H1 (cell line): ENCODE data around the gene TRIM29. TPM values are rescaled to one million over a fixed set of nuclear protein-coding genes. Genes with fewer than 3 reads are reported as not detected.

Experiments
- CTCF ChIA-PET: fragments of 300-600 bp; sonication (Branson Sonifier 250); formaldehyde crosslinking; loops from one replicate; lab custom pipeline; 2021; ENCODE audit not compliant: partially characterized antibody; lab: Charles Lee
- POLR2A ChIA-PET: fragments of 300-600 bp; sonication (Branson Sonifier 250); formaldehyde crosslinking; loops from one replicate; lab custom pipeline; 2021; ENCODE audit warnings: inconsistent platforms; ENCODE audit not compliant: partially characterized antibody; lab: Charles Lee
- DNase-seq, 2 experiments: peaks; one replicate each; pipeline versions ENCODE4 v3.0.0 to v3.0.0-alpha.2; 2010 to 2022; ENCODE audit warnings: low spot score in 2 of 2, low read depth in 1 of 2, mixed read lengths in 1 of 2
- FAIRE-seq: peaks from 2 replicates; lab custom pipeline; 2011; peaks lifted over from hg19 to GRCh38; lab: Jason Lieb, UNC
- H2AFZ ChIP-seq: 2 replicates; pipeline ENCODE4 v1.8.1; 2012; ENCODE audit warnings: low read length, inconsistent platforms
- H2AK5ac ChIP-seq: 2 replicates; pipeline ENCODE4 v1.6.1; 2013; ENCODE audit warnings: low read depth, low read length
- H2BK120ac ChIP-seq: replicated peaks from 2 replicates; pipeline ENCODE3; 2013; ENCODE audit warnings: low read depth, low read length, inconsistent platforms
- H2BK12ac ChIP-seq: 2 replicates; pipeline ENCODE4 v1.6.1; 2013; ENCODE audit warnings: low read depth, low read length
- H2BK15ac ChIP-seq: 2 replicates; pipeline ENCODE4 v1.6.1; 2013; ENCODE audit warnings: low read length
- H2BK20ac ChIP-seq: 2 replicates; pipeline ENCODE4 v1.6.1; 2013; ENCODE audit warnings: low read length
- H2BK5ac ChIP-seq: 2 replicates; pipeline ENCODE4 v1.6.1; 2013; ENCODE audit warnings: low read depth, low read length
- H3K14ac ChIP-seq: 2 replicates; pipeline ENCODE4 v1.6.1; 2013; ENCODE audit warnings: inconsistent platforms; ENCODE audit not compliant: insufficient read length
- H3K18ac ChIP-seq: 2 replicates; pipeline ENCODE4 v1.6.1; 2013; ENCODE audit warnings: low read length; ENCODE audit errors: extremely low read depth
- H3K23ac ChIP-seq: 2 replicates; pipeline ENCODE4 v1.6.1; 2013; ENCODE audit warnings: inconsistent platforms; ENCODE audit not compliant: insufficient read length
- H3K23me2 ChIP-seq: 2 replicates; pipeline ENCODE4 v1.6.1; 2013; ENCODE audit warnings: low read depth, low read length
- H3K27ac ChIP-seq: 2 replicates; pipeline ENCODE4 v1.6.1; 2011; ENCODE audit warnings: low read depth, low read length, inconsistent platforms
- H3K27me3 ChIP-seq, 4 experiments: replicated peaks in 1 of 4; 1 replicate in 1 of 4; 2 replicates in 3 of 4; pipeline versions ENCODE4 v1.6.1 to v1.8.1; 2011 to 2013; ENCODE audit warnings: low read length in 3 of 4, mild to moderate bottlenecking in 3 of 4, inconsistent platforms in 2 of 4, mixed read lengths in 2 of 4, moderate library complexity in 1 of 4; ENCODE audit not compliant: control insufficient read depth in 3 of 4, insufficient read depth in 3 of 4; ENCODE audit errors: extremely low read depth in 1 of 4
- H3K36me3 ChIP-seq, 4 experiments: 2 replicates each; pipeline versions ENCODE4 v1.6.1 to v1.8.1; 2011 to 2013; ENCODE audit warnings: mild to moderate bottlenecking in 4 of 4, low read length in 3 of 4, moderate library complexity in 2 of 4, control low read depth in 1 of 4, inconsistent platforms in 1 of 4; ENCODE audit not compliant: insufficient read depth in 4 of 4, control insufficient read depth in 2 of 4
- H3K4ac ChIP-seq: replicated peaks from 2 replicates; pipeline ENCODE3; 2013; ENCODE audit warnings: low read length, low read depth, mixed read lengths, inconsistent platforms; ENCODE audit not compliant: insufficient read length
- H3K4me1 ChIP-seq, 4 experiments: replicated peaks in 1 of 4; 1 replicate in 1 of 4; 2 replicates in 3 of 4; pipeline versions ENCODE4 v1.6.1 to v1.8.1; 2011 to 2013; ENCODE audit warnings: low read length in 3 of 4, inconsistent platforms in 2 of 4, mixed read lengths in 1 of 4; ENCODE audit not compliant: insufficient read depth in 4 of 4, control insufficient read depth in 3 of 4
- H3K4me2 ChIP-seq, 2 experiments: 2 replicates each; pipeline versions ENCODE4 v1.6.1 to v1.8.1; 2011 to 2013; ENCODE audit warnings: low read depth in 2 of 2, low read length in 2 of 2, control low read depth in 1 of 2, inconsistent platforms in 1 of 2, mild to moderate bottlenecking in 1 of 2; ENCODE audit not compliant: insufficient read depth in 1 of 2
- H3K4me3 ChIP-seq, 4 experiments: fragments of 200-600, 300-600 bp in 1 of 4; sonication (generic), shearing (Covaris generic), sonication (Bioruptor Twin) in 1 of 4; 2 replicates each; pipeline versions ENCODE4 v1.5.1 to v1.8.1; 2011 to 2016; ENCODE audit warnings: low read length in 4 of 4, low read depth in 3 of 4, control low read depth in 2 of 4, inconsistent platforms in 2 of 4, mild to moderate bottlenecking in 2 of 4, mixed read lengths in 1 of 4, moderate library complexity in 1 of 4; ENCODE audit not compliant: insufficient read depth in 2 of 4; ENCODE audit errors: extremely low read depth in 1 of 4
- H3K56ac ChIP-seq: replicated peaks from 2 replicates; pipeline ENCODE3; 2013; ENCODE audit warnings: low read depth, mild to moderate bottlenecking, mixed read lengths, low read length, inconsistent platforms; ENCODE audit not compliant: insufficient read length
- H3K79me1 ChIP-seq: 2 replicates; pipeline ENCODE4 v1.6.1; 2013; ENCODE audit warnings: low read depth, low read length, control low read depth
- H3K79me2 ChIP-seq, 2 experiments: 2 replicates each; pipeline versions ENCODE4 v1.6.1 to v1.8.1; 2012 to 2013; ENCODE audit warnings: low read length in 2 of 2, mild to moderate bottlenecking in 2 of 2, inconsistent platforms in 1 of 2; ENCODE audit not compliant: insufficient read depth in 2 of 2, control insufficient read depth in 1 of 2
- H3K9ac ChIP-seq, 4 experiments: replicated peaks in 1 of 4; 1 replicate in 1 of 4; 2 replicates in 3 of 4; pipeline versions ENCODE4 v1.6.1 to v1.8.1; 2011 to 2013; ENCODE audit warnings: low read depth in 3 of 4, low read length in 3 of 4, control low read depth in 2 of 4, mild to moderate bottlenecking in 2 of 4, moderate library complexity in 2 of 4, inconsistent platforms in 1 of 4; ENCODE audit errors: extremely low read depth in 1 of 4
- H3K9me3 ChIP-seq, 2 experiments: 2 replicates each; pipeline versions ENCODE4 v1.6.1 to v1.8.1; 2012 to 2013; ENCODE audit warnings: mild to moderate bottlenecking in 2 of 2, moderate library complexity in 2 of 2, control low read depth in 1 of 2, inconsistent platforms in 1 of 2, low read depth in 1 of 2, low read length in 1 of 2, mixed read lengths in 1 of 2; ENCODE audit not compliant: insufficient read depth in 2 of 2
- H4K20me1 ChIP-seq, 2 experiments: replicated peaks in 1 of 2; 2 replicates each; pipeline versions ENCODE3 to v1.8.1; 2011 to 2013; ENCODE audit warnings: inconsistent platforms in 2 of 2, low read length in 2 of 2, mild to moderate bottlenecking in 1 of 2; ENCODE audit not compliant: insufficient read depth in 2 of 2, control insufficient read depth in 1 of 2
- H4K5ac ChIP-seq: 2 replicates; pipeline ENCODE4 v1.6.1; 2013; ENCODE audit warnings: low read length, low read depth, mixed read lengths, inconsistent platforms; ENCODE audit not compliant: insufficient read length
- H4K8ac ChIP-seq: 2 replicates; pipeline ENCODE4 v1.8.0; 2013; ENCODE audit warnings: mild to moderate bottlenecking, moderate library complexity, low read length, inconsistent platforms; ENCODE audit not compliant: insufficient read depth; ENCODE audit errors: extremely low read depth
- H4K91ac ChIP-seq: replicated peaks from 2 replicates; pipeline ENCODE3; 2013; ENCODE audit warnings: low read length, mixed read lengths, inconsistent platforms; ENCODE audit not compliant: insufficient read length
- ATF3 ChIP-seq: IDR thresholded peaks from 2 replicates; pipeline ENCODE4 v1.6.1; 2011; ENCODE audit warnings: low read depth, mild to moderate bottlenecking, low read length; ENCODE audit not compliant: insufficient read depth
- EZH2 ChIP-seq: fragments of 200-600 bp; sonication (generic); IDR thresholded peaks from 2 replicates; pipeline ENCODE4 v1.7.1; 2012; ENCODE audit warnings: low read depth, mild to moderate bottlenecking, moderate library complexity, low read length, inconsistent platforms; ENCODE audit not compliant: severe bottlenecking
- FOSL1 ChIP-seq: IDR thresholded peaks from 2 replicates; pipeline ENCODE4 v1.6.1; 2011; ENCODE audit warnings: mild to moderate bottlenecking, low read depth, low read length, moderate library complexity; ENCODE audit not compliant: insufficient read depth
- GABPA ChIP-seq: IDR thresholded peaks from 2 replicates; pipeline ENCODE4 v1.6.1; 2011; ENCODE audit warnings: mild to moderate bottlenecking, low read length, moderate library complexity, borderline replicate concordance; ENCODE audit not compliant: insufficient read depth
- JUN ChIP-seq: IDR thresholded peaks from 2 replicates; pipeline ENCODE4 v1.6.1; 2011; ENCODE audit warnings: low read depth, mild to moderate bottlenecking, improper control_type of control experiment, low read length
- POLR2A ChIP-seq, 2 experiments: IDR thresholded peaks; 1 replicate in 1 of 2; 2 replicates in 1 of 2; pipeline ENCODE4 v1.6.1; 2011; ENCODE audit warnings: low read depth in 2 of 2, low read length in 2 of 2, mild to moderate bottlenecking in 2 of 2; ENCODE audit errors: control extremely low read depth in 1 of 2
- RBBP5 ChIP-seq: IDR thresholded peaks from 2 replicates; pipeline ENCODE4 v1.7.1; 2012; ENCODE audit warnings: low read depth, mild to moderate bottlenecking, inconsistent platforms, low read length, moderate library complexity, borderline replicate concordance
- RXRA ChIP-seq: IDR thresholded peaks from 2 replicates; pipeline ENCODE4 v1.6.1; 2011; ENCODE audit warnings: low read depth, mild to moderate bottlenecking, low read length, moderate library complexity; ENCODE audit not compliant: insufficient read depth
- SP1 ChIP-seq: IDR thresholded peaks from 2 replicates; pipeline ENCODE4 v1.6.1; 2011; ENCODE audit warnings: low read depth, low read length
- TAF1 ChIP-seq: IDR thresholded peaks from 2 replicates; pipeline ENCODE4 v1.6.1; 2011; ENCODE audit warnings: mild to moderate bottlenecking, low read depth, low read length
- TEAD4 ChIP-seq: IDR thresholded peaks from 2 replicates; pipeline ENCODE4 v1.6.1; 2012; ENCODE audit warnings: low read depth, low read length, inconsistent platforms, mixed read lengths
- WGBS, 2 experiments: shearing (Covaris generic) in 1 of 2; methylation state at CpG; one replicate each; pipeline versions ENCODE4 v1.1.6 to v1.1.7; 2013 to 2015; ENCODE audit warnings: low lambda C conversion rate in 2 of 2, mixed read lengths in 2 of 2, inconsistent platforms in 1 of 2, low coverage in 1 of 2, missing lambda C conversion rate in 1 of 2; ENCODE audit not compliant: insufficient replicate concordance in 2 of 2, insufficient coverage in 1 of 2, insufficient read length in 1 of 2; ENCODE audit errors: extremely low coverage in 1 of 2, missing lambda C conversion rate in 1 of 2; 5-methylcytosine and 5-hydroxymethylcytosine counted together
- polyA plus RNA-seq, 7 experiments: library from polyadenylated mRNA; depleted of rRNA in 3 of 7; stranded (reverse) in 5 of 7; unstranded in 2 of 7; fragments of >200 nt in 5 of 7; fragments of 200-250 nt in 2 of 7; gene quantifications; 1 replicate in 5 of 7; 2 replicates in 1 of 7; 4 replicates in 1 of 7; pipeline versions ENCODE4 v1.2.1 to v1.2.3, GENCODE V29; 2011 to 2013; ENCODE audit warnings: missing spikeins in 2 of 7, mixed read lengths in 2 of 7
- total RNA-seq: library from RNA; stranded (reverse); fragmentation: NEBNext Ultra II Directional; extraction: Animal tissue kit (Norgen Biotek cat#: 25700); gene quantifications from 2 replicates; pipeline ENCODE4 v1.2.1, GENCODE V29; 2021
- TF ChIP-seq, protein P1 (sequence below): IDR thresholded peaks from 2 replicates; pipeline ENCODE4 v1.6.1; 2012; ENCODE audit warnings: low read length, inconsistent platforms

The TRIM29 gene
- total and polyA plus RNA-seq, 2 of the 8 experiments (the other 6 are each of a cell fraction or from before 2014, with no cell fraction given), result 0.17 to 0.43 TPM

GRCh38 chr11:120098503-120099020 is 39.4 kb downstream of the TRIM29 start:
- WGBS, 2 experiments, result 78% methylated on average over 14 of the region's 14 CpGs; no CpG with 5 or more reads in 1 of the 2 experiments
- TF ChIP-seq SP1 (no peak), EZH2 (no peak), GABPA (no peak), JUN (no peak), POLR2A (IDR thresholded peaks at IDR 0.05; ENCODE audit: control extremely low read depth in 1 of 2, low read depth in 2 of 2, low read length in 2 of 2) (no peak), RXRA (no peak), TAF1 (no peak), FOSL1 (no peak), TEAD4 (no peak), RBBP5 (no peak), ATF3 (no peak)
- TF ChIP-seq, protein P1, sequence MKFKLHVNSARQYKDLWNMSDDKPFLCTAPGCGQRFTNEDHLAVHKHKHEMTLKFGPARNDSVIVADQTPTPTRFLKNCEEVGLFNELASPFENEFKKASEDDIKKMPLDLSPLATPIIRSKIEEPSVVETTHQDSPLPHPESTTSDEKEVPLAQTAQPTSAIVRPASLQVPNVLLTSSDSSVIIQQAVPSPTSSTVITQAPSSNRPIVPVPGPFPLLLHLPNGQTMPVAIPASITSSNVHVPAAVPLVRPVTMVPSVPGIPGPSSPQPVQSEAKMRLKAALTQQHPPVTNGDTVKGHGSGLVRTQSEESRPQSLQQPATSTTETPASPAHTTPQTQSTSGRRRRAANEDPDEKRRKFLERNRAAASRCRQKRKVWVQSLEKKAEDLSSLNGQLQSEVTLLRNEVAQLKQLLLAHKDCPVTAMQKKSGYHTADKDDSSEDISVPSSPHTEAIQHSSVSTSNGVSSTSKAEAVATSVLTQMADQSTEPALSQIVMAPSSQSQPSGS, result no peak

More at GRCh38 chr11:120098503-120099020, 39.4 kb downstream of the TRIM29 start:
- Histone ChIP-seq H3K27ac (no peak overlapping the region), H2BK20ac (no peak overlapping the region), H3K56ac (no peak overlapping the region), H2AFZ (no peak overlapping the region), H3K79me1 (no peaks in the 10 kb centered on the region), H4K20me1 (no peaks in the 10 kb centered on the region), H4K8ac (no peak overlapping the region), H3K23ac (no peak overlapping the region), H3K9ac (no peak overlapping the region), H3K79me2 (no peaks in the 10 kb centered on the region), H3K27me3 (peaks cover 0 to 34% (median 20%) of the 10 kb centered on the region in 4 experiments; a peak in 5 of 7 replicates), H3K4me1 (peaks cover 0 to 12% (median 7%) of the 10 kb centered on the region in 4 experiments; a peak in 4 of 7 replicates), H3K4me3 (no peak overlapping the region), H3K4ac (no peak overlapping the region), H2BK15ac (peak overlapping the region; percentile 46; the same call in 1 of the 2 replicates), H4K91ac (no peak overlapping the region), H2AK5ac (no peak overlapping the region; the same call in 1 of the 2 replicates), H3K9me3 (no peaks in the 10 kb centered on the region), H2BK5ac (no peak overlapping the region), H3K36me3 (no peaks in the 10 kb centered on the region), H4K5ac (no peak overlapping the region), H3K18ac (no peak overlapping the region), H3K14ac (no peak overlapping the region), H3K23me2 (no peaks in the 10 kb centered on the region), H2BK12ac (no peak overlapping the region), H3K4me2 (no peak overlapping the region), H2BK120ac (no peak overlapping the region)
- ChIA-PET CTCF (interaction anchor here (0.6 to 6.4 kb wide), 9 partner anchors 8 to 491 kb away, joined by 3 to 45 read pairs (median 5); no protein-coding TSS in a partner anchor), POLR2A (no interaction called here)
- DNase-seq (no peak), FAIRE-seq (no peak)
